Loucy (cell line): ENCODE data around the gene FNDC3A.

Experiments used
- CTCF ChIP-seq: fragments of 200-600 bp; sonication (generic); conservative IDR thresholded peaks from 2 replicates; pipeline ENCODE4 v1.5.1; 2014; ENCODE audit warnings: mild to moderate bottlenecking, antibody characterized with exemption, low read length
- EZH2phosphoT487 ChIP-seq: fragments of 200-600 bp; IDR thresholded peaks from 2 replicates; pipeline ENCODE4 v1.6.1; 2018; ENCODE audit warnings: antibody characterized with exemption, mild to moderate bottlenecking, moderate library complexity, borderline replicate concordance

GRCh38 chr13:49240017-49240416 lies 264.3 kb downstream of the FNDC3A start:
- peak; percentile 84 for TF ChIP-seq CTCF
- no peak for TF ChIP-seq EZH2phosphoT487
